ENCODE measurements around the gene FYB2.

The FYB2 gene

GRCh38 chr1:56709995-56710394, 109.2 kb downstream of the FYB2 start:
- DNase-seq (ENCODE audit: low read depth) = no peak

- no peak for DNase-seq (ENCODE audit: low read depth)
Measured at GRCh38 chr1:56709269-56709880, 109.8 kb downstream of the FYB2 start.

GRCh38 chr1:56707379-56707778, 111.8 kb downstream of the FYB2 start:
- DNase-seq (ENCODE audit: low read depth) = no peak

- no peak for DNase-seq (ENCODE audit: low read depth)
Measured at GRCh38 chr1:56703747-56704146, 115.5 kb downstream of the FYB2 start.

- DNase-seq (ENCODE audit: low read depth) = no peak
Measured at GRCh38 chr1:56696663-56697062, 122.5 kb downstream of the FYB2 start.

GRCh38 chr1:56688522-56689026, 130.6 kb downstream of the FYB2 start:
- no peak for DNase-seq (ENCODE audit: low read depth)

GRCh38 chr1:56686169-56686568, 133.0 kb downstream of the FYB2 start:
- DNase-seq (ENCODE audit: low read depth) = no peak

- DNase-seq (ENCODE audit: low read depth) = no peak
Measured at GRCh38 chr1:56683569-56683968, 135.6 kb downstream of the FYB2 start.

- DNase-seq (ENCODE audit: low read depth) = no peak
Measured at GRCh38 chr1:56676571-56677035, 142.6 kb downstream of the FYB2 start.

GRCh38 chr1:56675763-56676162, 143.4 kb downstream of the FYB2 start:
- DNase-seq (ENCODE audit: low read depth) = no peak

- no peak for DNase-seq (ENCODE audit: low read depth)
Measured at GRCh38 chr1:56672579-56672978, 146.6 kb downstream of the FYB2 start.

GRCh38 chr1:56671542-56671941, 147.7 kb downstream of the FYB2 start:
- no peak for DNase-seq (ENCODE audit: low read depth)

- no peak for DNase-seq (ENCODE audit: low read depth)
Measured at GRCh38 chr1:56671085-56671484, 148.1 kb downstream of the FYB2 start.

- DNase-seq (ENCODE audit: low read depth) = no peak
Measured at GRCh38 chr1:56670350-56670749, 148.9 kb downstream of the FYB2 start.

Data from activated T-helper 9 cell treated with anti-CD3 and anti-CD28 coated beads, Interleukin-2, amount 50 U/mL, for 16 hours (primary cell).